ENCODE results near the gene AURKB.

DNA sequence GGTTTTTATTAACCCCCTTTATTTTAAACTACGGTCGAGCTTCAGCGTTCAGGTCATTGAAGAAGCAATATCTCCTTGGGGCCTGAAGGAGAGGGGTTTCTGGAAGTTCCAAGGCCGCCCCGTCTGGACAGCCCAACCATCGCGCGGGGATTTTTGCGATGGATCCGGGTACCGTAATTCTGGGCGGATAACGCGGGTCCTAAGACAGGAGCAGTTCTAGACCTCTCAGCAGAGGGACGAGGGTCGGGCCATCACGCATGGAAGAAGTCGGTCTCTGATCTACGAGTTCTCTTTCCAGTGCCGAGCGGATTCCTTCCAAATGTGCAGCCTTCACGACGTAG lies 24.0 kb downstream of the AURKB start:
- no peak for TF ChIP-seq POLR2A (IDR thresholded peaks at IDR 0.05)
- TF ChIP-seq, protein P1, sequence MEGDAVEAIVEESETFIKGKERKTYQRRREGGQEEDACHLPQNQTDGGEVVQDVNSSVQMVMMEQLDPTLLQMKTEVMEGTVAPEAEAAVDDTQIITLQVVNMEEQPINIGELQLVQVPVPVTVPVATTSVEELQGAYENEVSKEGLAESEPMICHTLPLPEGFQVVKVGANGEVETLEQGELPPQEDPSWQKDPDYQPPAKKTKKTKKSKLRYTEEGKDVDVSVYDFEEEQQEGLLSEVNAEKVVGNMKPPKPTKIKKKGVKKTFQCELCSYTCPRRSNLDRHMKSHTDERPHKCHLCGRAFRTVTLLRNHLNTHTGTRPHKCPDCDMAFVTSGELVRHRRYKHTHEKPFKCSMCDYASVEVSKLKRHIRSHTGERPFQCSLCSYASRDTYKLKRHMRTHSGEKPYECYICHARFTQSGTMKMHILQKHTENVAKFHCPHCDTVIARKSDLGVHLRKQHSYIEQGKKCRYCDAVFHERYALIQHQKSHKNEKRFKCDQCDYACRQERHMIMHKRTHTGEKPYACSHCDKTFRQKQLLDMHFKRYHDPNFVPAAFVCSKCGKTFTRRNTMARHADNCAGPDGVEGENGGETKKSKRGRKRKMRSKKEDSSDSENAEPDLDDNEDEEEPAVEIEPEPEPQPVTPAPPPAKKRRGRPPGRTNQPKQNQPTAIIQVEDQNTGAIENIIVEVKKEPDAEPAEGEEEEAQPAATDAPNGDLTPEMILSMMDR (IDR thresholded peaks at IDR 0.05 in 4 of 5, conservative IDR thresholded peaks at IDR 0.05 in 1 of 5), result peak in 1 of 5 experiments; percentile 46

Data from gastrocnemius medialis (tissue), 4 donors.